ENCODE results near the gene YWHAE.
"Not testable (repeated sequence)": the region's sequence is repeated elsewhere in the genome, so short reads cannot be mapped to it uniquely, and the experiment has no call there.

YWHAE gene

DNA sequence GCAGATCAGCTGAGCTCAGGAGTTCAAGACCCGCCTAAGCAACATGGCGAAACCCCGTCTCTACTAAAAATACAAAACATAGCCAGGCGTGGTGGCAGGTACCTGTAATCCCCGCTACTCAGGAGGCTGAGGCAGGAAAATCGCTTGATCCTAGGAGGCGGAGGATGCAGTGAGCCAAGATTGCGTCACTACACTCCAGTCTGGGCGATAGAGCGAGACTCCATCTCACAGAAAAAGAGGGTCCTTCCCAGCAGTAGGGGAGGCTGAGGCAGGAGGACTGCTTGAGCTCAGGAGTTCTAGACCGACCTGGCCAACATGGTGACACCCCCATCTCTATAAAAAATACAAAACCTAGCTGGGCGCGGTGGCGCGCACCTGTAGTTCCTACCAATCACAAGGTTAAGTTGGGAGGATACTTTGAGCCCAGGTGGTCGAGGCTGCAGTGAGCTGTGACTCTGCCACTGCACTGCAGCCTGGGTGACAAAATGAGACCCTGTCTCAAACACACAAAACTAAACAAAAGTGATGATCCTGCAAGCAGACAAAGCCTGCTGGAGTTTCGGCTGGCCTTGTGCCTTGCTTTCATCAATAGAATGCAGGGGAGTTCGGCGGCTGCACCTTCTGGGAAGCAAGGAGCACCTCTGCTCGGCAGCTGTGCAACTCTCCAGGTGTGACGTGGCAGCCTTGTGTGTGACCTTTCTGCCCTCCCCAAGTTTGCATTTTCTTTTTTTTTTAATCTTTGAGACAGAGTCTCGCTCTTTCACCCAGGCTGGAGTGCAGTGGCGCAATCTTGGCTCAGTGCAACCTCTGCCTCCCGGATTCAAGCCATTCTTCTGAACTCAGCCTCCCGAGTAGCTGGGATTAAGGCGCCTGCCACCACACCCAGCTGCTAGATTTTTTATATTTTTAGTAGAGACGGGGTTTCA is 12.4 kb upstream of the YWHAE start:
- peak; percentile 89 for DNase-seq

DNA sequence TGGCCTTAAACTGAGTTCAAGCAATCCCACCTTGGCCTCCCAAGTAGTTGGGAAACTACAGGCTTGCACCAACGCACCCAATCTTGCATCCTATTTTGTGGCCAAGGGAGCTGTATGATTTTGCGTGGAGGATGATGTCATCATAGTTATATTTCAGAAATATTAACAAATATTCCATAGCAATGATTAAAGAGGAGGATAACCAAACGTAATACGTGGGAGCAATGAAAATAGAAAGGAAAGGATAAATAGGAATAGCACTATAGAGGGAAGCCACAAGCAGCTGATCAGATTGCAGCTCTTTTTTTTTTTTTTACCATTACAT is 2.2 kb upstream of the YWHAE start:
- no peak for DNase-seq

DNA sequence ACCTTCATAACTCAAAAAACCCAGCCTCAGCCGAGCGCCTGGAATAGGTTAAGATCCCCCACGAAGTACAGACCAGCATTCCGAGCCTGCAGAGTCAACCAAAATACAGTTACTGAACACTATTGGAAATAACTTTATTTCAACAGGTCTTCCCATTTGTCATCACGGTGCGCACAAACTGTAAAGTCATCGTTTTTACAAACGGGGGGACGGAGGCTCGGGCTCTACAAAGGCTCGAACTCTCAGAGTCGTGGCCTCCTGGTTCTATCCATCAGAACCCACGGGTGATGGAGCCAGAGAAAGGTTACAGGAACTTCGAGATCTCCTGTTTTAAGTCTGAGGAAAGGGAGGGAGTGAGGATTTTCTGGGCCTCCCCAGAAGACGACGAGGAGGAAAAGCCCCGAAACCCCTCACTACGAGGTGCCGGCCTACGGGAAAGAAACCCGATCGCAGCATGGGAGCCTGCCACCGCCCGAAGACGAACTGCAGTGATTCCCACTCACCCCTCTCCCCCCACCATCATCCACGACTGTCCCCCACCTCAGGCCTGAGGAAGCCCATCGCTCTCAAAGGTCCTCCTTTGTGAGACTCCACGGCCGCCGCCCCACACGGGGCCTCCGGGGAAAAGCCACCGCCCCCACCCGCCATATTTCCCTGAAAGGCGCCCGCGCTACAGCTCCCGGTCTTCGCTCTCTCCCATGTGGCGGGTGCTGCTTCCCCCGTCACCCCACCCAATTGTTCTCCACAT is 917 bp downstream of the YWHAE start:
- DNase-seq, result peak; percentile 48

DNA sequence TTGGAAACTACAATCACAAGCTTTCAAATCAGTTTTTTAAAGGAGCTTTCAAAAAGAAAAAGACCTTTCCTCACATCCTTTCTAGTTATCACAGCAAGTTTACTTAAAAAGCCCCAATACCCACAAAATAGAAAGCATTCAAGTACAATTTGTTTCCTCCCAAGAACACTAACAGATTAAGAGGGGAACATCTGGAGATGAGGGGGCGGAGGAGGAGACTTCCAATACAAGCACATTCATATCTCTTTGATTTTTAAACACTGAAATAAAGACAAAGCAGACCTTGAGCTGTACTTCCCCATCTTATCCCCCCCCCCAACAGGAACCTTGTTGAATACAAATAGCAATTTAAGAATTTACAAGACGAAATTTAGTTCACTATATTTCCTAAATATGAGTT is 2.0 kb downstream of the YWHAE start:
- DNase-seq, result no peak

DNA sequence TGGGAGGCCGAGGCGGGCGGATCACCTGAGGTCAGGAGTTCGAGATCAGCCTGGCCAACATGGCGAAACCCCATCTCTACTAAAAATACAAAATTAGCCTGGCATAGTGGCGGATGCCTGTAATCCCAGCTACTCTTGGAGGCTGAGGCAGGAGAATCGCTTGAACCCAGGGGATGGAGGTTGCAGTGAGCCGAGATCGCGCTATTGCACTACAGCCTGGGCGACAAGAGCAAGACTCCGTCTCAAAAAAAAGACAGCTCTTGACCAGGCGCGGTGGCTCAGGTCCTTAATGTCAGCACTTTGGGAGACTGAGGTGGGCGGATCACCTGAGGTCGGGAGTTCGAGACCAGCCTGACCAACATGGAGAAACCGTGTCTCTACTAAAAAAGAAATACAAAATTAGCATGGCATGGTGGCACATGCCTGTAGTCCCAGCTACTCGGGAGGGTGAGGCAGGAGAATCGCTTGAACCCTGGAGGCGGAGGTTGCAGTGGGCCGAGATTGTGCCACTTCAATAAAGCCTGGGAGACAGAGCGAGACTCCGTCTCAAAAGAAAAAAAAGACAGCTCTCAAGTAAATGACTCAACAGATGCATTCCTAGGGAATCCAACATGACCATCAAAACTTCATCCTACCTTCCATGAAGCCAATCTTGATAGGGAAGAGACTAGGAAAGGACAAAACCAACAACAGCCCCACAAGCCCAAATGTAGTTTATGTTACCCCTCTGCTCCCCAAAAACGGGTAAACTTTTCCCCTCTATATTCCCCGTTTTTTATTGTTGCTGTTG is 4.0 kb downstream of the YWHAE start:
- DNase-seq, result not testable (repeated sequence)

DNA sequence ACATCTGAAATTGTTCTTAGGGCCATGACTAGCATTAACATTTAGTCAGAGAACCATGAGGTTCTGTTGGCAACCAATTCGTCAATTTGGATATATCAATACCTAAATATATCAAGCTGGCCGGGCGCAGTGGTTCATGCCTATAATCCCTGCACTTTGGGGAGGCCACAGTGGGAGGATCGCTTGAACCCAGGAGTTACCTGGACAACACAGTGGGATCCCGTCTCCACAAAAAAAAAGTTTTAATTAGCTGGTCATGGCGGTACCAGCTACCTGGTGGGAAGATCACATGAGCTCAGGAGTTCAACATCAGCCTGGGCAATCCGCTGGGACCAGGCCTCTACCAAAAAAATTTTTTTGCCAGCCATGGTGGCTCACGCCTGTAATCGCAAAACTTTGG is 8.4 kb downstream of the YWHAE start:
- no peak for DNase-seq

DNA sequence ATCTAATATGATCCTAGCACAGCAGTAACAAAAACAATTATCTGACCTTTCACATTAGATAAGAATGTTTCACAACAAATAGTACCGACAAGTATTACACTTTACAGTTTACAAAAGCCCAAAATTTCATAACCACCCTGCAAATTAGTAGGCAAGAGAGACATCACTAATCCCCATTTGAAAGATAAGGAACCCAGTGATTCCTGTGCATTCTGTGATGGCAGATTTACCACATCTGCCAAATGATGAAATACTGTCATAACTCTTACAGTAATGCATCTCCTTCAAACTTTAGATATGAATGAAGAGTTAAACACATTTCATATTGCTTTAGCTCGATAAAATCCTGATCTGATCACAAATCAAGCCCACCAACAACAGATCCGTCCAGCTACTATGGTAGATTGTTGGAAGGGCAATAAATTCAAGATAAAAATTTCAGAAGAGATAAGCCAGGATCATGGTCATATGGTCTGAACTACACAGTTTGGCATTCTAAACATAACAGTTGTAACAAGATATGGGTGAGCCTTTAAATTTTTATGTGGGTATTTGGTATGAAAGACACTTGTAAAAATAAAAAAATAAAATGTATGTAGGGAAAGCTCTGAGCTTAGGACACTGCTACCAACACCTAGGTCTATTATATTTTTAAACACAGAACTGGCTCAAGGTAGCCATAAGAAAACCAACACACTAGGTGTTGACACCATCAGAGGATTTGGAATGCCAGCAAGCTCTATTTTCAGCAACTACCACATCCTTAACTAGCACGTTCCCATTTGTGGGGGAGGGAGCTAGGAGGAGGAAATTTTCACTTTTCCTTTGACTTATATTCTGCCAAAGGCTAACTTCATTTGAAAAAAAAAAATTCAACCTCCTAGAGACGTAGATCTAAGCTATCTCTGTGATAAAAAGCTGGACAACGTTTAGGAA is 9.3 kb downstream of the YWHAE start:
- DNase-seq, result no peak

DNA sequence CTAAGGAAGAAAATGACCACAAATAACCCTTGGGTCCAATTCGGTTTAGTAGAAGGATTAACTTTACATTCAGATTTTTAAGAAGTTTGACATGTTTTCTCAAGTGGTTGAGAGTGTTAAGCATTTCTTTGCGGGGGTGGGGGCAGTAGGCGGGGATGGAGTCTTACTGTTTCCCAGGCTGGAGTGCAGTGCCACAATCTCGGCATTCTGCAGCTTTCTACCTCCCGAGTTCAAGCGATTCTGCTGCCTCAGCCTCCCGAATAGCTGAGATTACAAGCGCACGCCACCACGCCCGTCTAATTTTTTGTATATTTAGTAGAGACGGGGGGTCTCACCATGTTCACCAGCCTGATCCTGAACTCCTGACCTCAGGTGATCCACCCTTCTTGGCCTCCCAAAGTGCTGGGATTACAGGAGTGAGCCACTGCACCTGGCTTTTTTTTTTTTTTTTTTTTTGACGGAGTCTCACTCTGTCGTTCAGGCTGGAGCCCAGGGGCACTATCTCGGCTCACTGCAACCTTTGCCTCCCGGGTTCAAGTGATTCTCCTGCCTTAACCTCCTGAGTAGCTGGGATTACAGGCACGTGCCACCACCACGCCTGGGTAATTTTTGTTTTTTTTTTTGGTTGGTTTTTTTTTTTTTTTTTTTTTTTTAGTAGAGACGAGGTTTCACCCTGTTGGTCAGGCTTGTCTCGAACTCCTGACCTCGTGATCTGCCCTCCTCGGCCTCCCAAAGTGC is 12.4 kb downstream of the YWHAE start:
- not testable (repeated sequence) for DNase-seq

DNA sequence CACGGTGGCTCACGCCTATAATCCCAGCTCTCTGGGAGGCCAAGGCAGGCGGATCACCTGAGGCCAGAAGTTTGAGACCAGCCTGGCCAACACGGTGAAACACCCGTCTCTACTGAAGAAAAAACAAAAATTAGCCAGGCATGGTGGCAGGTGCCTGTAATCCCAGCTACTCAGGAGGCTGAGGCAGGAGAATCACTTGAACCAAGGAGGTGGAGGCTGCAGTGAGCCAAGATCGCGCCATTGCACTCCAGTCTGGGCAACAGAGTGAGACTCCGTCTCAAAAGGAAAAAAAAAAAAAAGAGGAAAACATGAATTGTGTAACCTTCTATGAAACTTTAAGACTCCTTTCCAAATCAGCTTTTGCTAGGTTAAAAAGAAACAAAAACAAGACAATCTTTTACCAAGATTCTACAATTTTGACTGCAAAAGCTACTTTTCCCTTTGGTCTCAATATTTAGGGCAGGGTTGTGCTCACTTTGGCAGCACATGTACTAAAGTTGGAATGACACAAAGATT is 13.3 kb downstream of the YWHAE start:
- not testable (repeated sequence) for DNase-seq

DNA sequence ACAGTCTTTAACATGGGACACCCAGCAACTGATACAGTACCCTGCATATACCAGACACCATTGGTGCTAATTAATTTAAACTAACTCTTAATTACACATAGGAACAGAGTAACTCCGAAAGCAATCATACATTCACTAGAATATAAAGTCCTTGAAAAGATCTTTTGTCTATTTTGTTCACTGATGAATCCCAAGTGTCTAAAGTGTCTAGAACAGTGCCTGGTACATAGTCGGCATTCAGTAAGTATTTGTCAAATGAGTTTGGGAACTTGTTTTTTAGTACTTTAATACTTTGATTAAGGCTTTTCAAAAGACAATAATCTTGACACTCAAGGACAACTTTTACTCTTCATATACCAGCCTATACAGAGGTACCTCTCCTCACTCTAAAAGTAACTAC is 13.8 kb downstream of the YWHAE start:
- no peak for DNase-seq

DNA sequence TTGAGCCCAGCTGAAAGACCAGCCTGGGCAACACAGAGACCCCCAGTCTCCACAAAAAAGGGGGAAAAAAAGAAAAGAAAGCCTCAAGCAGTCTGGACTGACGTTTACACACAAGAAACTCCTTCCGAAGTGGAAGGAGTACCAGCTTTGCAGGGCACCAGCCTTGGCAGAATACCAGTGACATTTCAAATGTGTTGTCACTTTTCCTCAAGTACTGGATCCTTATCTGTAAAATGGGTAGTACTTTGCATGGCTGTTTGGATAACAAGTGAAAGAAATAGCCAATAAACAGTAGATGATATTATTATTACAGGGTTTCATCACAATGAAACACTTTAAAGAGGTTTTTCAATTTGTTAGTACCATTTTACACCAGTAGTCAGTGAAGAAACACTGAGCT is 14.2 kb downstream of the YWHAE start:
- DNase-seq, result no peak

DNA sequence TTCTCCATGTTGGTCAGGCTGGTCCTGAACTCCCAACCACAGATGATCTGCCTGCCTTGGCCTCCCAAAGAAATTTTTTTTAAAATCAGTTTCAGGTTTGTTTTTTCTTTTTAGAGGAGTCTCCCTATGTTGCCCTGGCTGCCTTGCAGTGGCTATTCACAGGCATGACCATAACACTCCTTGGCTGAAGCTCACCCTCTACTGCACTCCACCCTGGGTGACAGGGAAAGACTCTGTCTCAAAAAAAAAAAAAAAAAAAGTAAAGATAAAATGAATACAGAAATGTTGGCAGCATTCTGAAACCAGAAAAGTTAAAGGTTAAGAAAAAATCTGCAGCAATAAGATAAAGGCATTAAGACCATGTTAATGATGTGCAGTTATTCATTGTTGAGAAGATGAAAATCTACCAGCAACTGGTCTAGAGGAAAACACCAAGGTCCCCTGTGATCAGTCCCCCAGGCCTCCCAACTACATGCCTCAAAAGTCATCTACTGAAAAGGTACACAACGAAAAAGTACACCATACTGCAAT is 15.1 kb downstream of the YWHAE start:
- DNase-seq, result no peak

DNA sequence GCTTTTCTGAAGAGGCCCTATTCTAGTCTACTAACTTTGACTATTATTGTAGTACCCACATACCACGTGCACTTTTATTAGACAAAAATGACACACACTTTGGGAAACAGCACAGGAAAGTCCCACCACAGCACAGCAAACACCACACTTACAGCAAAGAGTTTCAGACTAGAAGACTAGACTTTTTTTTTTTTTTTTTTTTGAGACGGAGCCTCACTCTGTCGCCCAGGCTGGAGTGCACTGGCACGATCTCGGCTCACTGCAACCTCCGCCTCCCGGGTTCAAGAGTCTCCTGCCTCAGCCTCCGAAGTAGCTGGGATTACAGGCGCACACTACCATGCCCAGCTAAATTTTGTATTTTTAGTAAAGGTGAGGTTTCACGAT is 20.1 kb downstream of the YWHAE start:
- DNase-seq, result no peak

DNA sequence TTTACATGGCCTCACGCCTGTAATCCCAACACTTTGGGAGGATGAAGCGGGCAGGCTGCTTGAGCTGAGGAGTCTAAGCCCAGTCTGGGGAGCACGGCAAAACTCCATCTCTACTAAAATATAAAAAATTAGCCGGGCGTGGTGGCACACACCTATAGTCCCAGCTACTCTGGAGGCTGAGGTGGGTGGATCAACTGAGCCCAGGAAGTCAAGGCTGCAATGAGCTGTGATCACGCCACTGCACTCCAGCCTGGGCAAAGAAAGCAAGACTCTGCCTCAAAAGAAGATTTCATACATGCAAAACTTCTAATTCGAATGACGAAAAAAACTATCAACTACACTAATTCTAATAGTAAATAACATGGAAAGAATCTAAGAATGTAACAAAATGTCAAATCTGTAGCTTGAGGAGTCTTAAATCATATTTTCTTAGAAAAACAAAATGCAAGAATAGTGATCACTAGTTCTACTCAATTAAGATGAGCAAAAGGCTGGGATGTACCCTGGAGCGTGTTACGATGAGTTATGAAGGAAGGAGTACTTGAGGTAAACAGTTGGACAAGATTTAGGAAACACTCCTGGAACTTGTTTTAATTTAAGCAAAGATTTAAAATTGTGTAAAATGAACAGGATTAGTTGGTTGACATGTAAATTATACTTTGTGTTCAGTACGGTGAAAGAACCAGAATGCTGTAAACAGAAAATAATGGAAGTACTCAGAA is 20.7 kb downstream of the YWHAE start:
- DNase-seq, result no peak

DNA sequence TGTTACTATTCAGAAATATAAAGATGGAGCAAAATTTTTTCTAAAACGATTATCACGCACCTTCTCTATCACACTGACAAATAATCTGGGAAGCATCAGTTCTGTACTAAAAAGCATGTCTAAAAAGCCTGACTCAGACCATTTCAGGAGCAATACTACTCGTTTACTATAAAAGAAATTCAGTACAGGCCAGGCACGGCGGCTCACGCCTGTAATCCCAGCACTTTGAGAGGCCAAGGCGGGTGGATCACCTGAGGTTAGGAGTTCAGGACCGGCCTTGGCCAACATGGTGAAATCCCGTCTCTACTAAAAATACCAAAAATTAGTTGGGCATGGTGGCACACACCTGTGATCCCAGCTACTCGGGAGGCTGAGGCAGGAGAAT is 21.6 kb downstream of the YWHAE start:
- not testable (repeated sequence) for DNase-seq

DNA sequence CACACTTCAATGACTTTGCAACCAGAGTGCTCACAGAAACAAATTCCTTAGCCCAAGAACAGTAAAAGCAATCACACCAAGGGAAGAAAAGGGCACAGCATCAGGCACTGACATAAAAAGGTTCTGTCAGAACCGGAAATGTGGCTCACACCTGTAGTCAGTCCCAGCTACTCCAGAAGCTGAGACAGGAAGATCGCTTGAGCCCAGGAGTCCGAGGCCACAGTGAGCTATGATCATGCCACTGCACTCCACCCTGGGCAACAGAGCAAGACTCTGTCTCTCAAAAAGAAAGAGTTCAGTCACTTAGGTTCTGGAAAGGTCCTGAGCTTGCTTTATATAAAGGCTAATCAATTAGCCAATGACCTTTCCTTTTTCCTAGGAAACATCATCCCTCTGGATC is 22.7 kb downstream of the YWHAE start:
- no peak for DNase-seq

DNA sequence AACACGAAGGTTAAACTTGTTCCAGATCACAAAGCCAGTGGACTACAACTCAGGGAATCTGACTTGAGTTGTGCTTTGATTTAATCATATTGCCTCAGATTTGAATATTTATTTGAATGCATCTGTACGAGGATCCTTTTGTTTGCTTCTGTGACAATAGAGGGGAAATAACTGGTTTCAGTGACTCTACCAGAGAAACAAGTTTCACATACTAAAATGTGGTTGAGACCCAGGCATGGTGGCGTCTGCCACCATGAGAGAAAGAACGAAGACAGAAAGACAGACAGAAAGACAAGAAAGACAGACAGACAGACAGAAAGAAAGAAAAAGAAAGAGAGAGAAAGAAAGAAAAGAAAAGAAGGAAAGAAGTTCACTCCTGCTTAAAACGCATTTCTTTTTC is 24.0 kb downstream of the YWHAE start:
- DNase-seq, result no peak

DNA sequence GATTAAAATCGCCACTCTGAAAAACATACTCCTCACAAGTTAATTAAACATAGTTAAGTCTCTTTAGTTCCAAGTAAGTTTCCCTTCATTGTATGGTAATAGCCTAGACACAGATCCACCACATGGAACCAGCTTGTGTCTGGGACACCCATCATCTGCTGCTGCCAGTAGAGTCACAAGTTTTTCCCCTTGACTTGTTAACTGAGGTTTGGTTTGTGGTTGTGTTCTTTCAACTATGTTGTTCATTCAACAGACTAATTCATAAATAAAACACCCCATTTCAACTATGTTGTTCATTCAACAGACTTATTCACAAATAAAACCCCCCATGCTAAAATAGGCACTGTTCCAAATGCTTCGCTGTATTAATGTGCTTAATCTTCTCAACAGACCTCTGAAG is 24.4 kb downstream of the YWHAE start:
- no peak for DNase-seq

DNA sequence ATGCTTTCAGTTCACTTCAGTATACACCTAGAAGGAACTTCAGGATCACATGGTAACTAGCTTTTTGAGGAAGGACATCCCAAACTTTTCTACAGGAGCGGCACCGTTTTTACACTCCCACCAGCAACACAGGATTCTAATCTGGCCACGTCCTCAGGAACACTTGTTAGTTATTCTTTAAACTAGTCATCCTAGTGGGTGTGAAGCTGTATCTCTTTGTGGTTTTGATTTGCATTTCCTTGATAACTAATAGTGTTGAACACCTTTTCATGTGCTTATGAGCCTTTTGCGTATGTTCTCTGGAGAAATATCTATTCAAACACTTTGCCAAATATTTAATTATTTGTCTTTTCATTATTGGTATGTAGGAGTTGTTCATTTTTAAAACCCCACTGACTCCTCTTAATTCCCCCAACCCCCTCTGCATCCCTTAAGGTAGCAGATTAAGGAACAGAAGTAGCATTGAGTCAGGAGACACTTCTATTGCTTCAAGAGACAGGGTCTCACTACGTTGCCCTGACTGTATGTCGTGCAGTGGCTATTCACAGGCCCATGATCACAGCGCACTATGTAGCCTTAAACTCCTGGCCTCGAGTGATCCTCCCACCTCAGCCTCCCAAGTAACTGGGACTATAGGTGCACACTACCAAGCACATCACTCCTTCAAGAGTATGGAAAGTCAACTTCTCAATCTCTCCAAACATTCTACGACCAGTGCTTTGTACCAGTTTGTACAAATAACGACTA is 25.4 kb downstream of the YWHAE start:
- no peak for DNase-seq
